ENCODE measurements around the gene LIAS. TPM values are rescaled to one million over a fixed set of nuclear protein-coding genes. Genes with fewer than 3 reads are reported as not detected.

LIAS gene
- total and polyA plus RNA-seq, 2 of the 13 experiments (the other 11 are each of a cell fraction or from before 2014, with no cell fraction given): 16.0 to 16.6 TPM

GRCh38 chr4:39429476-39430334 is 29.2 kb upstream of the LIAS start (continued):
- no peak; the same call in 1 of the 2 replicates for TF ChIP-seq ZNF609 (CRISPR knock-in tag; IDR thresholded peaks at IDR 0.05; ENCODE audit: borderline replicate concordance)
- no peak for TF ChIP-seq ZNF121 (CRISPR knock-in tag; IDR thresholded peaks at IDR 0.05)
- no peak for TF ChIP-seq ATRX (CRISPR knock-in tag; IDR thresholded peaks at IDR 0.05; ENCODE audit: borderline replicate concordance)
- TF ChIP-seq TBX2 (CRISPR knock-in tag; IDR thresholded peaks at IDR 0.05; ENCODE audit: borderline replicate concordance): peak; percentile 69; the same call in 1 of the 2 replicates
- TF ChIP-seq SIN3B (IDR thresholded peaks at IDR 0.05; ENCODE audit: low read length): no peak
- 0 out of 2 replicates have a peak, but pooled peaks have one; percentile 65 for TF ChIP-seq ZNF703 (CRISPR knock-in tag; IDR thresholded peaks at IDR 0.05; ENCODE audit: borderline replicate concordance)
- 0 out of 2 replicates have a peak, but pooled peaks have one; percentile 16 for TF ChIP-seq SP5 (CRISPR knock-in tag; IDR thresholded peaks at IDR 0.05; ENCODE audit: borderline replicate concordance, low read depth)
- no peak for TF ChIP-seq TAF1 (CRISPR knock-in tag; IDR thresholded peaks at IDR 0.05)
- TF ChIP-seq NCOR1 (IDR thresholded peaks at IDR 0.05; ENCODE audit: borderline replicate concordance, low read length): peak; percentile 80; the same call in 1 of the 2 replicates
- TF ChIP-seq HMG20A (CRISPR knock-in tag; IDR thresholded peaks at IDR 0.05; ENCODE audit: borderline replicate concordance): peak; percentile 24; the same call in 1 of the 2 replicates
- no peak for TF ChIP-seq MEIS2 (CRISPR knock-in tag; IDR thresholded peaks at IDR 0.05)
- TF ChIP-seq, protein P1, sequence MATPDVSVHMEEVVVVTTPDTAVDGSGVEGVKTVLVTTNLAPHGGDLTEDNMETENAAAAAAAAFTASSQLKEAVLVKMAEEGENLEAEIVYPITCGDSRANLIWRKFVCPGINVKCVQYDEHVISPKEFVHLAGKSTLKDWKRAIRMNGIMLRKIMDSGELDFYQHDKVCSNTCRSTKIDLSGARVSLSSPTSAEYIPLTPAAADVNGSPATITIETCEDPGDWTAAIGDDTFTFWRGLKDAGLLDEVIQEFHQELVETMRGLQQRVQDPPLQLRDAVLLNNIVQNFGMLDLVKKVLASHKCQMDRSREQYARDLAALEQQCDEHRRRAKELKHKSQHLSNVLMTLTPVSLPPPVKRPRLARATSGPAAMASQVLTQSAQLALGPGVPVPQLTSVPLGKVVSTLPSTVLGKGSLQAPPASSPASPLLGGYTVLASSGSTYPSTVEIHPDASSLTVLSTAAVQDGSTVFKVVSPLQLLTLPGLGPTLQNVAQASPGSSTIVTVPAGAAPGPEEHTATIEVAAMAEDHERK (CRISPR knock-in tag; IDR thresholded peaks at IDR 0.05; ENCODE audit: low read depth): no peak
- TF ChIP-seq ZNF740 (CRISPR knock-in tag; IDR thresholded peaks at IDR 0.05): no peak
- no peak for TF ChIP-seq JDP2 (CRISPR knock-in tag; IDR thresholded peaks at IDR 0.05; ENCODE audit: borderline replicate concordance)
- TF ChIP-seq ZNF460 (CRISPR knock-in tag; IDR thresholded peaks at IDR 0.05; ENCODE audit: borderline replicate concordance): no peak
- TF ChIP-seq FOXM1 (CRISPR knock-in tag; IDR thresholded peaks at IDR 0.05): no peak
- TF ChIP-seq, protein P2, sequence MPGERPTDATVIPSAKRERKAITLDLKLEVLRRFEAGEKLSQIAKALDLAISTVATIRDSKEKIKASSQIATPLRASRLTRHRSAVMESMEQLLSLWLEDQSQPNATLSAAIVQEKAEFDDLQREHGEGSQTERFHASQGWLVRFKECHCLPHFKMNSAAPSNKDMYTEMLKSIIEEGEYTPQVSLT (CRISPR knock-in tag; IDR thresholded peaks at IDR 0.05; ENCODE audit: borderline replicate concordance, low read depth): no peak
- peak; percentile 60; the same call in 1 of the 2 replicates for TF ChIP-seq ZNF503 (CRISPR knock-in tag; IDR thresholded peaks at IDR 0.05)
- no peak for TF ChIP-seq ZNF556 (CRISPR knock-in tag; IDR thresholded peaks at IDR 0.05; ENCODE audit: borderline replicate concordance)
- TF ChIP-seq ZFAT (CRISPR knock-in tag; conservative IDR thresholded peaks at IDR 0.05): no peak

Data from HepG2 (cell line).